ENCODE results near the gene SLC5A3.

GRCh38 chr21:34082769-34083168, 9.4 kb downstream of the SLC5A3 start:
- TF ChIP-seq CTCF (IDR thresholded peaks at IDR 0.05; ENCODE audit: borderline replicate concordance, extremely low read depth, low read length, poor library complexity, severe bottlenecking) (no peak), EZH2 (IDR thresholded peaks at IDR 0.05; ENCODE audit: borderline replicate concordance, low read depth, low read length, severe bottlenecking) (no peak)

Measured in DND-41 (cell line).